Endothelial cell of umbilical vein (primary cell): ENCODE results near the gene EIF2S3. TPM values are rescaled to one million over a fixed set of nuclear protein-coding genes. Genes with fewer than 3 reads are reported as not detected.
A peak's percentile ranks its signal among the peaks of the same experiment; 100 is the strongest.

Experiments
- BruUV-seq: library from RNA; stranded (reverse); fragments of 400-500 nt; replicated peaks from 2 replicates; lab custom pipeline; 2021; lab: Mats Ljungman, UMichigan
- CTCF ChIA-PET: fragments of 300-600, 350-600 bp; sonication (Branson Sonifier 250); formaldehyde crosslinking; loops from one replicate; lab custom pipeline; 2021; ENCODE audit warnings: antibody characterized with exemption, inconsistent platforms; lab: Charles Lee
- POLR2A ChIA-PET: fragments of 300-600, 350-600 bp; sonication (Branson Sonifier 250); formaldehyde crosslinking; loops from one replicate; lab custom pipeline; 2021; ENCODE audit warnings: antibody characterized with exemption, inconsistent platforms; lab: Charles Lee
- DNase-seq: peaks from one replicate; pipeline ENCODE4 v3.0.0-alpha.2; 2011; ENCODE audit warnings: low read depth, low spot score
- FAIRE-seq: peaks from 2 replicates; lab custom pipeline; 2011; peaks lifted over from hg19 to GRCh38; lab: Jason Lieb, UNC
- H2AFZ ChIP-seq: 2 replicates; pipeline ENCODE4 v1.6.0; 2012; ENCODE audit warnings: low read depth, low read length, control low read depth, inconsistent platforms
- H3K27ac ChIP-seq: 2 replicates; pipeline ENCODE4 v1.5.1; 2011; ENCODE audit warnings: low read depth, mild to moderate bottlenecking, control low read depth, low read length, moderate library complexity; ENCODE audit not compliant: insufficient read depth
- H3K27me3 ChIP-seq, 2 experiments: 2 replicates each; pipeline versions ENCODE4 v1.6.0 to v1.6.1; 2011; ENCODE audit warnings: low read length in 2 of 2, mixed read lengths in 1 of 2; ENCODE audit not compliant: control insufficient read depth in 2 of 2, insufficient read depth in 2 of 2
- H3K36me3 ChIP-seq, 2 experiments: 2 replicates in 1 of 2; 3 replicates in 1 of 2; pipeline ENCODE4 v1.5.1; 2011; ENCODE audit warnings: low read length in 2 of 2, mild to moderate bottlenecking in 1 of 2, moderate library complexity in 1 of 2; ENCODE audit not compliant: control insufficient read depth in 2 of 2, insufficient read depth in 2 of 2; ENCODE audit errors: extremely low read depth in 1 of 2
- H3K4me1 ChIP-seq: 3 replicates; pipeline ENCODE4 v1.5.1; 2011; ENCODE audit warnings: mild to moderate bottlenecking, low read length; ENCODE audit not compliant: control insufficient read depth, insufficient read depth; ENCODE audit errors: extremely low read depth
- H3K4me2 ChIP-seq: 2 replicates; pipeline ENCODE4 v1.6.1; 2011; ENCODE audit warnings: low read length, control low read depth, mixed read lengths; ENCODE audit not compliant: insufficient read depth
- H3K4me3 ChIP-seq, 3 experiments: fragments of 200-600 bp in 1 of 3; sonication (generic), shearing (Covaris generic) in 1 of 3; replicated peaks in 1 of 3; 2 replicates each; pipeline ENCODE4 v1.5.1; 2011 to 2016; ENCODE audit warnings: control low read depth in 3 of 3, low read length in 3 of 3, mild to moderate bottlenecking in 2 of 3, inconsistent platforms in 1 of 3, low read depth in 1 of 3, moderate library complexity in 1 of 3; ENCODE audit not compliant: insufficient read depth in 1 of 3
- H3K79me2 ChIP-seq: 2 replicates; pipeline ENCODE4 v1.6.0; 2012; ENCODE audit warnings: low read length, inconsistent platforms; ENCODE audit not compliant: control insufficient read depth, insufficient read depth
- H3K9ac ChIP-seq: replicated peaks from 2 replicates; pipeline ENCODE3; 2011; ENCODE audit warnings: low read length, control low read depth; ENCODE audit not compliant: insufficient read depth; ENCODE audit errors: extremely low read depth
- H3K9me1 ChIP-seq: replicated peaks from 3 replicates; pipeline ENCODE4 v1.6.0; 2011; ENCODE audit warnings: mild to moderate bottlenecking, low read length; ENCODE audit not compliant: control insufficient read depth, insufficient read depth; ENCODE audit errors: extremely low read depth
- H3K9me3 ChIP-seq: replicated peaks from 2 replicates; pipeline ENCODE4 v1.5.1; 2012; ENCODE audit warnings: low read length, inconsistent platforms; ENCODE audit not compliant: control insufficient read depth, insufficient read depth
- H4K20me1 ChIP-seq: replicated peaks from 2 replicates; pipeline ENCODE3; 2011; ENCODE audit warnings: mild to moderate bottlenecking, low read length; ENCODE audit not compliant: control insufficient read depth, insufficient read depth; ENCODE audit errors: extremely low read depth
- CTCF ChIP-seq, 2 donors: IDR thresholded peaks; 1 replicate in 1 of 2; 2 replicates in 1 of 2; pipeline ENCODE4 v1.5.1; 2011; ENCODE audit warnings: low read length in 2 of 2, mild to moderate bottlenecking in 2 of 2, moderate library complexity in 2 of 2, control low read depth in 1 of 2, inconsistent platforms in 1 of 2, low read depth in 1 of 2; ENCODE audit not compliant: insufficient read depth in 1 of 2; ENCODE audit errors: extremely low read depth in 1 of 2
- EZH2 ChIP-seq: IDR thresholded peaks from 2 replicates; pipeline ENCODE4 v1.6.1; 2012; ENCODE audit warnings: borderline replicate concordance, low read depth, mild to moderate bottlenecking, moderate library complexity, low read length, inconsistent platforms; ENCODE audit not compliant: severe bottlenecking
- FOS ChIP-seq: IDR thresholded peaks from 2 replicates; pipeline ENCODE4 v1.6.1; 2011; ENCODE audit warnings: mild to moderate bottlenecking, low read length, moderate library complexity, borderline replicate concordance; ENCODE audit not compliant: insufficient read depth
- GATA2 ChIP-seq: IDR thresholded peaks from 2 replicates; pipeline ENCODE4 v1.7.0; 2011; ENCODE audit warnings: low read depth, mild to moderate bottlenecking, moderate library complexity, mixed read lengths, low read length; ENCODE audit not compliant: insufficient read length, insufficient read depth
- JUN ChIP-seq: IDR thresholded peaks from 2 replicates; pipeline ENCODE4 v1.6.1; 2011; ENCODE audit warnings: borderline replicate concordance, low read depth; ENCODE audit not compliant: insufficient read length, insufficient read depth
- MAX ChIP-seq: IDR thresholded peaks from 2 replicates; pipeline ENCODE4 v1.6.1; 2011; ENCODE audit not compliant: insufficient read depth, insufficient read length
- MYC ChIP-seq: IDR thresholded peaks from one replicate; pipeline ENCODE4 v1.6.1; 2011; ENCODE audit warnings: mild to moderate bottlenecking, low read depth, low read length
- POLR2A ChIP-seq: IDR thresholded peaks from 2 replicates; pipeline ENCODE4 v1.6.1; 2012; ENCODE audit warnings: low read depth, mild to moderate bottlenecking, control low read depth, low read length
- POLR2AphosphoS5 ChIP-seq: IDR thresholded peaks from 2 replicates; pipeline ENCODE4 v1.6.1; 2012; ENCODE audit warnings: low read depth, mild to moderate bottlenecking, control low read depth, low read length, moderate library complexity; ENCODE audit not compliant: insufficient read depth
- dilution Hi-C: fragments of 300-500 bp; cut with MboI; formaldehyde crosslinking; loops from one replicate; pipeline ENCODE4 v1.15.0; 2019; ENCODE audit warnings: low sequenced_read_pairs; ENCODE audit not compliant: extremely low pct_ligation_motif_present
- intact Hi-C: fragments of 100-400 bp; cut with micrococcal nuclease; formaldehyde crosslinking; loops from one replicate; pipeline ENCODE4 v1.10.0; 2022
- polyA plus RNA-seq, 4 experiments: library from polyadenylated mRNA; depleted of rRNA in 3 of 4; stranded (reverse) in 3 of 4; unstranded in 1 of 4; fragments of >200 nt; gene quantifications; 2 replicates each; pipeline versions ENCODE4 v1.2.1 to v1.2.3, GENCODE V29; 2011 to 2012; ENCODE audit warnings: missing spikeins in 1 of 4
- total RNA-seq: library from RNA; stranded (reverse); gene quantifications from 2 replicates; pipeline ENCODE4 v1.2.3, GENCODE V29; 2021

EIF2S3 gene
- total and polyA plus RNA-seq, 2 donors (not counting 3 experiments of a cell fraction or from before 2014, with no cell fraction given), result 35.8 to 161 TPM

- Histone ChIP-seq H3K27ac (peak overlapping the region; percentile 90), H2AFZ (peak overlapping the region; percentile 62), H3K9ac (peak overlapping the region; percentile 86), H3K4me2 (peak overlapping the region; percentile 86), H3K9me3 (no peaks in the 10 kb centered on the region), H3K27me3 (no peaks in the 10 kb centered on the region), H3K4me3 (peak overlapping the region; percentile 13 to 49 (median 49)), H3K36me3 (no peaks in the 10 kb centered on the region), H3K79me2 (peaks cover 25% of the 10 kb centered on the region), H4K20me1 (no peaks in the 10 kb centered on the region), H3K9me1 (no peaks in the 10 kb centered on the region), H3K4me1 (peaks cover 8% of the 10 kb centered on the region)
- intact Hi-C loops, result loop anchor here (5.0 kb wide), 1 partner anchor 244 kb away; the partner anchor contains the start of gene SAT1
- ChIA-PET POLR2A (interaction anchor here (0.7 to 1.8 kb wide), 3 partner anchors 28 to 244 kb away, joined by 3 to 14 read pairs (median 5); partner anchors contain the start of genes EIF2S3 and SAT1), CTCF (interaction anchor here (2.5 kb wide), 1 partner anchor 28 kb away, joined by 32 read pairs; the partner anchor contains the start of gene EIF2S3)
- no TSS peak for BruUV-seq
- TF ChIP-seq POLR2A (no peak), JUN (no peak), MYC (no peak), GATA2 (no peak), FOS (no peak), POLR2AphosphoS5 (no peak), EZH2 (no peak), MAX (no peak), CTCF (IDR thresholded peaks at IDR 0.05; ENCODE audit: extremely low read depth in 1 of 2, insufficient read depth in 1 of 2, low read depth in 1 of 2, low read length in 2 of 2) (no peak)
- FAIRE-seq (peak; percentile 74), DNase-seq (peak; percentile 28)
- dilution Hi-C loops, result no loop called here
These were observed 28.3 kb upstream of the EIF2S3 start for GRCh38 chrX:24026432-24026831.
